ENCODE measurements around the gene MLST8.

MLST8 gene

DNA sequence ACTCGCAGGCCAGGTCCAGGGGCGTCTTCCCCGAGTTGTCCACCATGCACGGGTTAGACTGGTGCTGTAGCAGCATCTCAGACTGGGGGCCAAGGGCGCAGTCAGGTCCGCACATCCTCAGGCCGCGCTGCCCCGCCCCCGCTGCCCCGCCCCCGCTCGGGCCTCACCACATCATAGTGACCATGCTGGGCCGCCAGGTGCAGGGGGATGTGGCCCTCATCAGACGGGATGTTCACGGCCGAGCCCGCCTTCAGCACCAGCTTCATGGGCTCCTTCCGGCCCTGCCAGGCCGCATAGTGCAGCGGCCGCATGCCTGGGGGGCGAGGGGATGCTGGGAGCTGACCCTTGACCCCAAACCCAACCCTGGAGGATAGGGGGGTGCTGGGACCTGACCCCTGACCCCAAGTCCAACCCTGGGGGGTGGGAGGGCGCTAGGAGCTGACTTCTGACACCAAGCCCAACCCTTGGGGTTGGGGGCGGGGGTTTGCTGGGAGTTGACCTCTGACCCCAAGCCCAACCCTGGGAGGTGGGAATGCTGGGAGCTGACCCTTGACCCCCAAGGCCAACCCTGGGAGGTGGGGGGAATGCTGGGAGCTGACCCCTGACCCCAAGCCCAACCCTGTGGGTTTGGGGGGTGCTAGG lies 15.9 kb upstream of the MLST8 start:
- TF ChIP-seq CTCF (IDR thresholded peaks at IDR 0.05; ENCODE audit: low read depth, low read length, missing control alignments) = no peak
- H3K4me3 ChIP-seq (replicated peaks; ENCODE audit: low read depth, low read length) = no peak overlapping the region
- no peak for DNase-seq (ENCODE audit: extremely low read depth, low read depth)

- TF ChIP-seq CTCF (IDR thresholded peaks at IDR 0.05; ENCODE audit: low read depth, low read length, missing control alignments) = no peak
- no peak overlapping the region for H3K4me3 ChIP-seq (replicated peaks; ENCODE audit: low read depth, low read length)
- no peak for DNase-seq (ENCODE audit: extremely low read depth, low read depth)
These were observed 15.1 kb upstream of the MLST8 start for GRCh38 chr16:2190002-2190658.

DNA sequence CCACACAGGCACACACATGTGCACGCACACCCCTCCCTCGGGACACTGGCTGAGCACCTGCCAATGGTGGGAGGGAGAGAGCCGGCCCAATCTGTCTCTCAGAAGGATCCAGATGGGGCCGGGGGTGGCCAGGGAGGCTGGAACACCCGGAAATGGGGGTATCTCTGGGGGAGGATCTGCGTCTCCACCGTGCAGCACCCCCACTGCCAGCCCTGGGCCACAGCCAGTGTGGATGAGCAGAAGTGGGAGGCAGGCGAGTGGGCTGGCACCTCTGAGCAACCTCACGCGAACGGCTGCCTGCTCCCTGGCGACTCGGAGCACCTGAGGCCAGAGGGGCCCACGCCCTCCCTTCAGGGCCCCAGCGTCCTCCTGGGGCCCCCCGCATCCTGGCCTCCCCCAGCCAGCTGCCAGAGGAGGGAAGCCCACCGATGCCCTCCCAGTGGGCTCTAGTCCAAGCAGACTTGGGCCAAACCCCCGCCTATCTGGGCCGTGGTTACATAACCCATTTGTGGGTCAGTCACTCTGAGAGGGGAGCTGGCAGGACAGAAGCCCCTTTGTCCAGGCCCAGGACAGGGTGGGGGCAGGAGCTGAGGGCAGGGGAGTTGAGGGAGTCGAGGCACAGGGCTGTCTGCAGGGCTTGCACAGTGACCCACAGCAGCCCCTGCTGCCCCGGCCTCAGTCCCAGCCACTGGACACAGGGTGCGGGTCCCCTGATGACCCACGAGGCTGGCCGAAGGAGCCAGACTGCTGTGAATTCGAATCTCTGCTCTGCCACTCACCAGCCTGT lies 14.4 kb upstream of the MLST8 start:
- no peak for DNase-seq (ENCODE audit: extremely low read depth, low read depth)
- no peak overlapping the region for H3K4me3 ChIP-seq (replicated peaks; ENCODE audit: low read depth, low read length)
- no peak for TF ChIP-seq CTCF (IDR thresholded peaks at IDR 0.05; ENCODE audit: low read depth, low read length, missing control alignments)

DNA sequence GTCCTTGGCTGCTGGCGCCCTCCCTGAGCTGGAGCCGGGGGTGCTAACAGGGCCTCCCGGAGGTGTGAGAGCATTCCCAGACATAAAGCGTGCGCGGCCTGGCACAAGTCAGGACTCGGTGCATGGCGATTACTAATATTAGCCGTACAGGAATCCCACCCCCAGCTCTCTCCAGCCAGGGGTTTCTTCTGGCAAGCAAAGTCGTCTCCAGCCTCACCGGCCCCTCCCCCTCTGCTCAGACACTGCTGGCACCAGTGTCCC lies 13.9 kb upstream of the MLST8 start:
- no peak overlapping the region for H3K4me3 ChIP-seq (replicated peaks; ENCODE audit: low read depth, low read length)
- DNase-seq (ENCODE audit: extremely low read depth, low read depth) = no peak
- no peak for TF ChIP-seq CTCF (IDR thresholded peaks at IDR 0.05; ENCODE audit: low read depth, low read length, missing control alignments)

DNA sequence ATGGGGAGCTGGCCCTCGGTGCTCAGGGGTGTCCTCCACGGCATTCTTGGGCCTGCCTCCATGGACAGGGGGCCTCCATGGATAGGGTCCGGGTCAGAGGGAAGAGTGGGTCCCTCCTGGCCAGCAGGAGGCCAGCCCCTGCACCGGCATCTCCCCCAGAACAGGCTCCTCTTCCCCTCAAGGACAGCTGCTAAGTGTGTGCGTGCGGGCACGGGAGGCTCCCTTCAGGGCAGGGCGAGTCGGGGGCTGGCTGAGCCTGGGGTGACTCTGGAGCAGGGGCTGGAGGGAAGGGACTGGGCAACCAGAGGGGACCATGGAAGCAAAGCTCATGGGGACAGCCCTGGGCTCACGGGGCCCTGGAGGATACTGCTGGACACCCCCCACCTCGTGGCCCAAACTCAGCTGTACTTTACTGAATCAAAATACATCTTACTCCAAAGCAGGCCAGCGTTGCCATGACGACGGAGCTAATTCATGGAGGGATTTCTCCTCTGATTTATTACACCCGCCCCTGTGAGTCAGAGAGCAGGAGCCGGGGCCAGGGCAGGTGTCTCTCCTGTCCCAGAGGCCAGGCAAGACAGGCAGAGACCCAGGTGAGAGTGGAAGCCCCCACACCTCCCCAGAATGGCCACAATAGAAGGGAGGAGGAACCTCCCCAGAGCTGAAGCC lies 11.0 kb upstream of the MLST8 start:
- peak; percentile 29 for DNase-seq (ENCODE audit: extremely low read depth, low read depth)
- no peak for TF ChIP-seq CTCF (IDR thresholded peaks at IDR 0.05; ENCODE audit: low read depth, low read length, missing control alignments)
- H3K4me3 ChIP-seq (replicated peaks; ENCODE audit: low read depth, low read length) = no peak overlapping the region

GRCh38 chr16:2194852-2195321 lies 10.4 kb upstream of the MLST8 start:
- no peak overlapping the region for H3K4me3 ChIP-seq (replicated peaks; ENCODE audit: low read depth, low read length)
- DNase-seq (ENCODE audit: extremely low read depth, low read depth) = no peak
- peak; percentile 33 for TF ChIP-seq CTCF (IDR thresholded peaks at IDR 0.05; ENCODE audit: low read depth, low read length, missing control alignments)

All from HFF-Myc (cell line).